ENCODE data around the gene NPR2.

The NPR2 gene

DNA sequence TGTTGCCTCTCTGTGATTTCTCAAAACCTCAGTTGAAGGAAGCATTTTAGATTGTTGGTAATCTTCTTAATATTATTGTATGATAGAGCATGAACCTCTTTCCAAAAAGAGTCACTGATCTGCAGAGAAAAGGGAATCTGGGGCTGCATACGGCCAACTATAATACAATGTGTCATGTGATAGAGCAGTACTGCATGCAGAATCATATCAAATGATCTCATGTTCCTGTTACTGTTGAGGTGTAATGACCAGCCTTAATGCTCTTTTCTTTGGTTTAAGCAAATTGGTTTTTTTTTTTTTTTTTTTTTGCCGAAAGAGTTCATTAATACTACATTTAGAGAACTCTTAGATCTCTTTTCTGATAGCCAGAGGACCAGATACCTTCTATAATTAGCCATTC lies 24.4 kb upstream of the NPR2 start:
- DNase-seq: no peak

- no peak for DNase-seq
These were observed 23.9 kb upstream of the NPR2 start for GRCh38 chr9:35767458-35767857.

DNA sequence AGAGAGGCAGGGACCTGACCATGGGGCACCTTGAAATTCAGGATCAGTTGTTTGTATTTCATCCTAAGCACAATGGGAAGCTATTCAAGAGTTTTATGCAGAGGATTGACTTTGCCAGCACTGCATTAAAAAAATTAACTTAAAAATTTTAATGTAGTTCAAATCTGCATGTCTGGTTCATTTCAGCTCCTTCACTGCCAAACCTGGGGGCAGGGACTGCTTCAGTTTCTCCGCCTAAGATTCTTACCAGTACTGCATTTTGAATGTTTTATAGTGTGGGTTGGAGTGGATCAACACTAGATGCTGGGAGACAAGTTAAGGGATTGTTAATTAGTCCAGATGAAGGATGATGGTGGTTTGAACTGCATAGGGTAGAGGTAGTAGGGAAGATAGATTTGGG lies 21.6 kb upstream of the NPR2 start:
- no peak for DNase-seq

GRCh38 chr9:35771075-35771433 lies 20.3 kb upstream of the NPR2 start:
- DNase-seq: no peak

DNA sequence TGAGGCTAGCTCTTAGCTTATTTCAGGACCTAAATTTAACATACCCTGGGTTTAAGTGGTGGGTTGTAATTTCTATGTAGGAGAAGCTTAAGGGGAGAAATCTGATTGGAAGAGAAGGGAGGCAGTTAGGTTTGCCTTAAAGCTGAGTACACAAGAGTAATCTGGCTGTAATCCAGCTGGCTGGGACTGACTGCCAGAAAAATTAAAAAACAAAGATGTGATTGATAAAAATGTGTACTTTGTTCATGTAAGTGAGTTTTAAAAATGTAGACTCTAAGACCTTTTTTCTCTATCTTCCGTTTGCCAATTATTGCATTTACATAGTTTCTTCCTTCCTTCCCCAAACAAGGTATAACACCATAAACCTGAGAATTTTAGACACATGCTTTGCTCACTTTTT lies 19.9 kb upstream of the NPR2 start:
- DNase-seq: no peak

DNA sequence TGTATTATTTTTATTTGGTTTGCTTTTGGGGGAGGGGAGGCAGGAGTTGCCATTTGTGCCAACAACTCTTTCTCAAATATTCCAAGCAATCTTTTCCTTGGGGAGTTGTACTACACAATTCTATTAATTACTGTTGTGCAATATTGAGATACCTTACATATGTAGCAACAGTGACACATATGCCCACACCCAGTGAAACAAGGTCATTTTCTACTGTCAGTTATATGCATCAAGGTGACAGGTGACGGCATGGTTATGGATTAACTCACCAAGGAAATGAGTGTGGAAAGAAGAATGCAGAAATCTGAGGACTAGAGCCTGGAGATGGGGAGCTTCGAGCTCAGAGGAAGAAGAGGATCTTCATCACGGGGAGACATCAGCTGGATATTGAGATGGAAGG lies 19.4 kb upstream of the NPR2 start:
- DNase-seq: no peak

DNA sequence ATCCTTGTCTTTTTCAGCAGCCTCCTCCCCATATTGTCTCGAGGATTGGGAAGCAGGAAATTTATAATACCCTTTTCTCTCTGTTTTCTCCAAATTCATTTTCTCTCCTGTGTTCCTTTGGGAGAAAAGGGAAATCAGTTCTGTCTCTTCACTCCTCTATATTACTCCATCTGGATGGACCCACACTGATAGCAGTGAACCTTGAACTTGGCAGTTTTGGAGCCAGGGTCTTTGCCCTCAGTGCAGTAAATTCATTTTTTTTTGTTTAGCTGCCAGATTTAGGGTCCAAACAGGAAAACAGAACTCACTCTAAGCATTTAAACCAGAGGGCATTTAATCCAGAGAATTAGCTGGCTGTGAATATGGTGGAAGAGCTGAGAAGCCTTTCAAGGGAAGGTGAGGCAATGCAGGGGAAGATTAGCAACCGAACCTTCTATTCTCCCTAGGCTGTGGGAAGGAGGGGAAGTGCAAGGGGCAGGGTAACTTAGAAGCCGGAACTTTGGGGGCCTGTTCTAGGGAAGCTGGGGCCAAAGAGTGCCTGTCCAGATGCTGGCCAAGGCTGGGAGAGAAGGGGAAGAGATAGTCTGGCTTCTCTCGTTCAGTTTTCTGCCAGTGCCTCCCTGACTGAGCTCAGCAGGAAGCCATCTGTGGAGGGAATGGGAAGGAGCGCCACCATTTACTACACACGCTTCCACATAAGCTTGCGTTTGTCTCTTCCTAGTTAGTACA lies 16.3 kb upstream of the NPR2 start:
- peak; percentile 57 for DNase-seq

GRCh38 chr9:35776018-35776417 lies 15.4 kb upstream of the NPR2 start:
- peak; percentile 22 for DNase-seq

GRCh38 chr9:35778496-35778895 lies 12.9 kb upstream of the NPR2 start:
- no peak for DNase-seq

- no peak for DNase-seq
These were observed 10.3 kb upstream of the NPR2 start for GRCh38 chr9:35781066-35781465.

DNA sequence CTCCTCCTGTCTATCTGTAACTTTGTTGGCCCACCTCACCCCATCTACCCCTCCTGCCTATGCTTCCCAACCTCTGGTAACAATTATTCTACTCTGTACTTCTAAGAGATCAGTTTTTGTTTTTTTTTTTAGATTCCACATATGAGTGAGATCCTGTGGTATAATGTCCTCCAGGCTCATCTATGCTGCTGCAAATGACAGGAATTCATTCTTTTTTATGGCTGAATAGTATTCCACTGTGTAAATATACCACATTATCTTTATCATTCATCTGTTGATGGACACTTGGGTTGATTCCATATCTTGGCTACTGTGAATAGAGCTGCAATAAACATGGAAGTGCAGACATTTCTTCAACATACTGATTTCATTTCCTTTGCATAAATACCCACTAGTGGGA lies 8.0 kb upstream of the NPR2 start:
- no peak for DNase-seq

GRCh38 chr9:35789541-35789940 lies 1.9 kb upstream of the NPR2 start:
- DNase-seq: no peak

DNA sequence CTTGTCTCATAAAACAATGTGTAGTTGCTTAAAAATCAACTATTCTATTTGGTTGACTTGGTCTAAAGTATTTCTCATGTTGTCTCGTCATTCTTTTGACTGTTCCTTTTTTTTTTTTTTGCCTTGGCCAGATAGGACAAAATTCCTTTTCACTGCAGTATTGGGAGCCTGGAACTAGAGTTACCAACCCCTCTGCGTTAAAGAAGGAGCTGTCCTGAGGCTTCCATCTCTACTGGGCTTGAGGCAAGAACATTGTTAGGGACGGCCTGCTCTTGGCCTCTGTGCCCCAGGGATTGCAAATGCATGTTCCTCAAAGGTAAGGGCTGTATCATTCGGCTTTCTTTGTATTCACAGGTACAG lies 1.4 kb upstream of the NPR2 start:
- no peak for DNase-seq

DNA sequence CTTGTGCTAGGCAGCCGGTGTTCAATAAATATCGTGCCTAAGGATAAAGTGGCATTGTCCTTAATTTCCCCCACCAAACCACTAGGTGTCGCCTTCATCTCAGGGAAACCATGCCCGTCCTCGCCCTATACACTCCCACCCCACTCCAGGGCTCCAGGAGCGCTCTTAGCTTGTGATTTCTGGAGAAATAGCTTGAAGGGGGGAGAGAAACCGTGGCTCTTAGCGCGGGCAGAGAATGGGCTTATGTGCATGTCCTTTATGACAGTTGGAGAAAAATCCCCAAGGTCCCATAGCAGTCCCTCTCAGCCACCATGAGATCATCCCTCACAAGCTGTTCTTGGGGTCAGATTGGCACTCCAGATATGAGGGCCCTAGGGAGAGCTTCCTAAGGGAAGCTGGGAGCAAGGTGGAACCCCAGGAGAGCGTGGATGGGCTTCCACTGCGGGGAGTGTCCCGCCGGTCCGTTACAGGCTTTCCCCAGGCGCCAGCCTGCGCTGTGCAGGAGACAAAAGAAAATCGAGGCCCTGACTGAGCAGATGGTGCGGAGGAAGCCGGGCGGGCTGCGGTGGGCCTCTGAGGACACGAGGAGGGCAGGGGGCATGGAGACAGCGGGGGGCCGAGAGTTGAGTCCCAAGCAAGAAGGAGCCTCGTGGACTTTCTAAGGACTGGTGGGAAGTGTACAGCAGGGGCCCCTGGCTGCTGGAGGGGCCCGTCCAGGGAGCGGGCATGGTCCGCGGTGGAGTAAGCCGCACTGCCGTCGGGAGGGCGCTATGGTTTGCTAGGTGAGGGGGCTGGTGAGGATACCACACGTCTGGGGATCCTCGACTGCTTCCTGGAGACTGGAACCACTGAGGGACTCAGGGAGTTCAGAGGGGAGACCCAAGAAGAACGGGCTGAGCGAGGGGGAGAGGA lies 750 bp upstream of the NPR2 start:
- DNase-seq: peak; percentile 66

DNA sequence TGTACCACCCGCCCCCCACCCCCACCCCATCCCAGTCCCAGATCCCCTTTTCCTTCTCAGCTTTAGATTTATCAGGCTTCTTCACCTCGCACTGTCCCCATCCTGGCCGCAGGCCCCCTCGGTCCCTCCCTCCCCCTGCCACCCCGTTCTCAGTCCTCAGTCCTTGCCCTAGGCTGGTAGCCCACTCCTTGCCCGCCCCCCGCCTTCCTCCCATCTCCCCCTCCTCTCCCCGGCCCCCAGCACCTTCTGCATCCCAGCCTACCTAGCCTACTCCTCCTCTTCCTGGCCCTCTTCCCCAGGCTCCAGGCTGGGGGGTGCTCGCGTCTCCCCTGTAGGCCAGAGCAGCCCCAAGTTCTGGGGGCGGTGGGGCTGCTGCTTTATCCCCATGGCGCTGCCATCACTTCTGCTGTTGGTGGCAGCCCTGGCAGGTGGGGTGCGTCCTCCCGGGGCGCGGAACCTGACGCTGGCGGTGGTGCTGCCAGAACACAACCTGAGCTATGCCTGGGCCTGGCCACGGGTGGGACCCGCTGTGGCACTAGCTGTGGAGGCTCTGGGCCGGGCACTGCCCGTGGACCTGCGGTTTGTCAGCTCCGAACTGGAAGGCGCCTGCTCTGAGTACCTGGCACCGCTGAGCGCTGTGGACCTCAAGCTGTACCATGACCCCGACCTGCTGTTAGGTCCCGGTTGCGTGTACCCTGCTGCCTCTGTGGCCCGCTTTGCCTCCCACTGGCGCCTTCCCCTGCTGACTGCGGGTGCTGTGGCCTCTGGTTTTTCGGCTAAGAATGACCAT lies 828 bp downstream of the NPR2 start:
- no peak for DNase-seq

GRCh38 chr9:35792826-35793225 lies 1.4 kb downstream of the NPR2 start:
- DNase-seq: no peak

- DNase-seq: no peak
These were observed 2.1 kb downstream of the NPR2 start for GRCh38 chr9:35793461-35793860.

GRCh38 chr9:35795695-35796094 lies 4.3 kb downstream of the NPR2 start:
- DNase-seq: no peak

GRCh38 chr9:35797311-35798109 lies 6.1 kb downstream of the NPR2 start:
- no peak for DNase-seq

- DNase-seq: peak; percentile 25
These were observed 7.4 kb downstream of the NPR2 start for GRCh38 chr9:35798658-35799374.

DNA sequence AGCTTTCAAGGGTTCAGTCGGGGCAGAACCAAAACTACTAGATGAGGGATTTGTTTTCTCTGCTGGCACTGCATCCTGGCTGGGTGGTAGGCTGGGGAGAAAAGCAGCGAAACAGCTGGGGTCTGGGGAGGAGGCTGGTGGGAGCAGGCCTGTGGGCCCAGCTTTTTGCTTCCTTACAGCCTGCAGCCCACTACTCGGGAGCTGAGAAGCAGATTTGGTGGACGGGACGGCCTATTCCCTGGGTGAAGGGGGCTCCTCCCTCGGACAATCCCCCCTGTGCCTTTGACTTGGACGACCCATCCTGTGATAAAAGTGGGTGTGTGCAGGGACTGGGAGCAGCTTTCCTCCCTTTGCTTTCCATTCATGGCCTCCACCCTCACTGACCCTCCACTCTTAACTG lies 9.1 kb downstream of the NPR2 start:
- no peak for DNase-seq
